Hepatic stellate cell (primary cell): ENCODE measurements around the gene FAM83G.
"Not testable (repeated sequence)": the region's sequence is repeated elsewhere in the genome, so short reads cannot be mapped to it uniquely, and the experiment has no call there.

Experiments used
- DNase-seq: peaks from one replicate; pipeline ENCODE4 v3.0.0; 2011; ENCODE audit warnings: low spot score

FAM83G gene

GRCh38 chr17:19023209-19023999, 18.8 kb upstream of the FAM83G start:
- DNase-seq: no peak

GRCh38 chr17:19022747-19023146, 18.2 kb upstream of the FAM83G start:
- no peak for DNase-seq

GRCh38 chr17:19022128-19022527, 17.6 kb upstream of the FAM83G start:
- DNase-seq: no peak

- no peak for DNase-seq
Observed at GRCh38 chr17:19021622-19022083, 17.1 kb upstream of the FAM83G start.

- not testable (repeated sequence) for DNase-seq
Observed at GRCh38 chr17:19021011-19021621, 16.6 kb upstream of the FAM83G start.

- no peak for DNase-seq
Observed at GRCh38 chr17:19020016-19020415, 15.5 kb upstream of the FAM83G start.

- no peak for DNase-seq
Observed at GRCh38 chr17:19019041-19019941, 14.7 kb upstream of the FAM83G start.

- DNase-seq: no peak
Observed at GRCh38 chr17:19018600-19018950, 14.0 kb upstream of the FAM83G start.

GRCh38 chr17:19017804-19018599, 13.4 kb upstream of the FAM83G start:
- no peak for DNase-seq

- DNase-seq: no peak
Observed at GRCh38 chr17:19017401-19017800, 12.8 kb upstream of the FAM83G start.

- DNase-seq: no peak
Observed at GRCh38 chr17:19016881-19017280, 12.3 kb upstream of the FAM83G start.

GRCh38 chr17:19016297-19016696, 11.7 kb upstream of the FAM83G start:
- DNase-seq: no peak

GRCh38 chr17:19015428-19015827, 10.9 kb upstream of the FAM83G start:
- no peak for DNase-seq

GRCh38 chr17:19014628-19015215, 10.2 kb upstream of the FAM83G start:
- DNase-seq: no peak

- DNase-seq: no peak
Observed at GRCh38 chr17:19013806-19014627, 9.5 kb upstream of the FAM83G start.

- no peak for DNase-seq
Observed at GRCh38 chr17:19013226-19013625, 8.7 kb upstream of the FAM83G start.

- no peak for DNase-seq
Observed at GRCh38 chr17:19012171-19013080, 7.9 kb upstream of the FAM83G start.

GRCh38 chr17:19011581-19011980, 7.0 kb upstream of the FAM83G start:
- no peak for DNase-seq

- DNase-seq: no peak
Observed at GRCh38 chr17:19010729-19011505, 6.4 kb upstream of the FAM83G start.
